GM12892 (cell line): ENCODE measurements around the gene UPK3BL2.
"Not testable (repeated sequence)": the region's sequence is repeated elsewhere in the genome, so short reads cannot be mapped to it uniquely, and the experiment has no call there.

ENCODE experiments used
- POLR2A ChIP-seq: IDR thresholded peaks from 2 replicates; pipeline ENCODE4 v1.6.1; 2011; ENCODE audit warnings: low read depth, low read length, control low read depth
- POLR2AphosphoS5 ChIP-seq: IDR thresholded peaks from 2 replicates; pipeline ENCODE4 v1.6.1; 2011; ENCODE audit warnings: low read depth, low read length, control low read depth

DNA sequence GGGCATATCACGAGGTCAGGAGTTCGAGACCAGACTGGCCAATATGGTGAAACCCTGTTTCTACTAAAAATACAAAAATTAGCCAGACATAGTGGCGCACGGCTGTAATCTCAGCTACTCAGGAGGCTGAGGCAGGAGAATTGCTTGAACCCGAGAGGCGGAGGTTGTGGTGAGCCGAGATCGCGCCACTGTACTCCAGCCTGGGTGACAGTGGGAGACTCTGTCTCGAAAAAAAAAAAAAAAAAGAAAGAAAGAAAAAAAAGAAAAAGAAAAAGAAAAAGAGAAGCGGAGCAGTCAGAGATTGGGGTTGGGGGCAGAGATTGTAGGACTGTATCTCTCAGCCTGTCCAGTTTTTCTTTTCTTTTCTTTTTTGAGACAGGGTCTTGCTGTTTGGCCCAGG is 725 bp downstream of the UPK3BL2 start:
- TF ChIP-seq POLR2A, POLR2AphosphoS5: not testable (repeated sequence)
